OCI-LY1 (cell line): ENCODE results near the gene ITSN2.

Experiments
- EZH2 ChIP-seq: fragments of 200-600 bp; sonication (generic), shearing (Covaris generic); IDR thresholded peaks from 2 replicates; pipeline ENCODE4 v1.8.0; 2017; ENCODE audit warnings: borderline replicate concordance, mixed run types, mild to moderate bottlenecking, antibody characterized with exemption, low read length, moderate library complexity, mixed read lengths
- TF ChIP-seq, protein P1 (sequence below): fragments of 200-600 bp; sonication (generic), shearing (Covaris generic); IDR thresholded peaks from 2 replicates; pipeline ENCODE4 v1.5.1; 2017; ENCODE audit warnings: mild to moderate bottlenecking, antibody characterized with exemption, low read length, moderate library complexity, mixed read lengths

DNA sequence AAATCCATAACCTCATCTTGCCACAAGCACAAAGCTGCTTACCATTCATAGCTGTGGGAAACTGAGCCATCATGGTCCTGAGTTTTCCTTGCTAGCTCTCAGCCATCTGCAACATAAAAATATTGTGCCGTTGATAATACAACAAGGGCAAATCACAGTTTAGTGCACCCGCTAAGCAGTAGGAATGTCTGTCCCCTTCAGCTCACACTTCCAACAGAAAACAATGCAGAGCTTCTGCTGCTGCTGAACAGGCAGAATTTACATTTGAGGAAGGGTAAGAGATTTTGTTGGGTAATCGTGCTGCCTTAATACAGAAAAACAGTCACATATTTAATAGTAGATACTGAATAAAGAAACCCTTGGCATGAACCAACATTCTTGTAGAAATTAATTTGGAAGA is 32.3 kb downstream of the ITSN2 start:
- TF ChIP-seq, protein P1, sequence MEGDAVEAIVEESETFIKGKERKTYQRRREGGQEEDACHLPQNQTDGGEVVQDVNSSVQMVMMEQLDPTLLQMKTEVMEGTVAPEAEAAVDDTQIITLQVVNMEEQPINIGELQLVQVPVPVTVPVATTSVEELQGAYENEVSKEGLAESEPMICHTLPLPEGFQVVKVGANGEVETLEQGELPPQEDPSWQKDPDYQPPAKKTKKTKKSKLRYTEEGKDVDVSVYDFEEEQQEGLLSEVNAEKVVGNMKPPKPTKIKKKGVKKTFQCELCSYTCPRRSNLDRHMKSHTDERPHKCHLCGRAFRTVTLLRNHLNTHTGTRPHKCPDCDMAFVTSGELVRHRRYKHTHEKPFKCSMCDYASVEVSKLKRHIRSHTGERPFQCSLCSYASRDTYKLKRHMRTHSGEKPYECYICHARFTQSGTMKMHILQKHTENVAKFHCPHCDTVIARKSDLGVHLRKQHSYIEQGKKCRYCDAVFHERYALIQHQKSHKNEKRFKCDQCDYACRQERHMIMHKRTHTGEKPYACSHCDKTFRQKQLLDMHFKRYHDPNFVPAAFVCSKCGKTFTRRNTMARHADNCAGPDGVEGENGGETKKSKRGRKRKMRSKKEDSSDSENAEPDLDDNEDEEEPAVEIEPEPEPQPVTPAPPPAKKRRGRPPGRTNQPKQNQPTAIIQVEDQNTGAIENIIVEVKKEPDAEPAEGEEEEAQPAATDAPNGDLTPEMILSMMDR = no peak
- no peak for TF ChIP-seq EZH2
